Dermis blood vessel endothelial cell (primary cell): ENCODE results near the gene NOLC1. TPM values are rescaled to one million over a fixed set of nuclear protein-coding genes. Genes with fewer than 3 reads are reported as not detected.

Experiments used
- DNase-seq: peaks from one replicate; pipeline ENCODE4 v3.0.0; 2010
- total RNA-seq: library from RNA; depleted of rRNA; stranded (reverse); fragments of >200 nt; gene quantifications from 2 replicates; pipeline ENCODE4 v1.2.3, GENCODE V29; 2014

NOLC1 gene
- total RNA-seq, 1 donor from 2014 or later = 29.6 TPM

- no peak for DNase-seq
These were observed 29.7 kb upstream of the NOLC1 start for GRCh38 chr10:102122450-102122849.

DNA sequence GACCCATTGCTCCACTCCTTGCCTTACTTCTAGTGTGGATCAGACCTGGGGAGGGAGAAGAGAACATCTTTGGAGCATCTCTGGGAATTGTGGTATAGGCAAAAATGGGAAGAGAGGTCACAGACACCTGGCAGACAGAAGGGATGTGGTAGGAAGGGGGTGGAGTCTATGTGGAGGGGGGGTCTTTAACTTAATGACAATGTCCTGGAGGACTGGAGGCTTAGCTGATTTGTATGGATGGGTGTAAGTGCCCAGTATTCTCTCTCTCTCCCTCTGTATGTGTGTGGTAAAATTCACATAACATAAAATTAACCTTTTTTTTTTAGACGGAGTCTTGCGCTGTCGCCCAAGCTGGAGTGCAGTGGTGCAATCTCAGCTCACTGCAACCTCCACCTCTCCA is 29.0 kb upstream of the NOLC1 start:
- DNase-seq = no peak

DNA sequence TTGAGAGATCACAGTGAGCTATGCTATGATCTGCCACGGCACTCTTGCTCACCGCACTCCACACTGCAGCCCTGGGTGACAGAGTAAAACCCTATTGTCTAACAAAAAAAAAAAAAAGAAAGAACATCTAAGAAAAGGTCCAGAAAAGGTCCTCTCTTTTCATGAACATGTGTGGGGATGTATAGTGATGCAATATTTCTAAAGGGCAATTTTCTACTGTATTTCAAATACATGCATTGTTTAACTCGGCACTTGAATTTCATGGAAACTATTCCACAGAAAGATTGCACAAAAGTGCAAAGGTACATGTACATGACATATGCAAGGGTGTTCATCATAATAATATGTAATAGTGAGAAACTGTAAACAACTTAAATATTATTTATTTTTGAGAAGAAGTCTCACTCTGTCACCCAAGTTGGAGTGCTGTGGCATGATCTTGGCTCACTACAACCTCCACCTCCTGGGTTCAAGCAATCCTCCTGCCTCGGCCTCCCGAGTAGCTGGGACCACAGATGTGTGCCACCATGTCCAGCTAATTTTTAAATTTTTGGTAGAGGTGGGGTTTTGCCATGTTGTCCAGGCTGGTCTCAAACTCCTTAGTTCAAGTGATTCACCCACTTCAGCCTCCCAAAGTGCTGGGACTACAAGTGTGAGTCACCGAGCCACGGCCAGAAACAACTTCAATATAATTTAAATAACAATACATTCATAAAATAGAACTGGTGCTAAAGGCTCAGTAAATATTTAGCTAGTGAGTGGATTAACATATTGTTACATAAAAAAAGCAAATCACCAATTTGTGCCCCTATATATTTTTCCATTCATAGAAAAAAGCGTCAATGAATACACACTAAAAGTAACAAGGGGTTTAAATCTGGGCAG is 20.7 kb upstream of the NOLC1 start:
- DNase-seq = no peak

GRCh38 chr10:102132193-102132562 is 20.0 kb upstream of the NOLC1 start:
- no peak for DNase-seq

DNA sequence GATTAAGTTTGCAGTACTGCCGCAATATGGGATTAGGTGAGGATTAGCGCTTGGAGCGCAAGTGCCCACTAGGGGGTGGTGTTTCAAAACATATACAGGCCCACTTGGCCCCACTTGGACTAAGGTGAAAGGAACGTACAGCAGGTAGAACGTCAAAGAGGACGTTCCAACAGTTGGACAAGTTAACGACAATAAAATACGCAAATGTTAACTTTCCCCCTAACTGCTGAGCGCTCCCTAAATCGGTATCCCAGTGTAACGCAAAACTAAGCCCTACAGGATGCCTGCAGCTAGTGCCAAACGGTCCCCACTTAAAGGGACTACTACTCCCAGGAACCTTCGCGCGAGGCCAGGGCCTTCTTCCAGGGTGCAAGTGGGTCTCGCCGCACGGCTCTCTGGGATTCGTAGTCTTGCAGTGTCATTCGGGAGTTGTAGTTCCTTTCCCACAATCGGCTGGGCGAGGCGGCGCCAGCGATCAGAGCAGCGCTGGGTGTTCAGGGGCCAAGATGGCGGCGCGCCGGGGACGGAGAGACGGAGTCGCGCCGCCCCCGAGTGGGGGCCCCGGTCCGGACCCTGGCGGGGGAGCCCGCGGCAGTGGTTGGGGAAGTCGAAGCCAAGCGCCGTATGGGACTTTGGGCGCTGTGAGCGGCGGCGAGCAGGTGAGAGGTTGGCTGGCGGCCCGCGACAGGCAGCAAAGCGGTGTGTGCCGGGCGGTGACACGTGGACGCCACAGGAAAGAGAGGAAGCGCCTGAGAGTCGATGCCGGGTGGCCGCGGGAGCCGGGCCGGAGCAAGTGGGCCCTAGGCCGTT is 19.4 kb upstream of the NOLC1 start, which contains the start of gene PPRC1:
PPRC1 (plus strand) TSS at position 478 of the 810 bp plus-strand sequence; CDS start at position 507, 29 bp downstream.
- peak; percentile 100 for DNase-seq

GRCh38 chr10:102133373-102134195 is 18.6 kb upstream of the NOLC1 start:
- DNase-seq = peak; percentile 78

GRCh38 chr10:102134416-102134815 is 17.8 kb upstream of the NOLC1 start:
- DNase-seq = no peak

- DNase-seq = no peak
These were observed 16.1 kb upstream of the NOLC1 start for GRCh38 chr10:102135956-102136526.

DNA sequence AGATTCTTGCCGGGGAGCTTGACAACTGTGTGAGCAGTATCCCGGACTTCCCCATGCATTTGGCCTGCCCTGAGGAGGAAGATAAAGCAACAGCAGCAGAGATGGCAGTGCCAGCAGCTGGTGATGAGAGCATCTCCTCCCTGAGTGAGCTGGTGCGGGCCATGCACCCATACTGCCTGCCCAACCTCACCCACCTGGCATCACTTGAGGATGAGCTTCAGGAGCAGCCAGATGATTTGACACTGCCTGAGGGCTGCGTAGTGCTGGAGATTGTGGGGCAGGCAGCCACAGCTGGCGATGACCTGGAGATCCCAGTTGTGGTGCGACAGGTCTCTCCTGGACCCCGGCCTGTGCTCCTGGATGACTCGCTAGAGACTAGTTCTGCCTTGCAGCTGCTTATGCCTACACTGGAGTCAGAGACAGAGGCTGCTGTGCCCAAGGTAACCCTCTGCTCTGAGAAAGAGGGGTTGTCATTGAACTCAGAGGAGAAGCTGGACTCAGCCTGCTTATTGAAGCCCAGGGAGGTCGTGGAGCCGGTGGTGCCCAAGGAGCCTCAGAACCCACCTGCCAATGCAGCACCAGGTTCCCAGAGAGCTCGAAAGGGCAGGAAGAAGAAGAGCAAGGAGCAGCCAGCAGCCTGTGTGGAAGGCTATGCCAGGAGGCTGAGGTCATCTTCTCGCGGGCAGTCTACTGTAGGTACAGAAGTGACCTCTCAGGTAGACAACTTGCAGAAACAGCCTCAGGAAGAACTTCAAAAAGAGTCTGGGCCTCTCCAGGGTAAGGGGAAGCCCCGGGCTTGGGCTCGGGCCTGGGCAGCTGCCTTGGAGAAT is 12.7 kb upstream of the NOLC1 start:
- no peak for DNase-seq

GRCh38 chr10:102140218-102140617 is 12.0 kb upstream of the NOLC1 start:
- no peak for DNase-seq

GRCh38 chr10:102140913-102141540 is 11.2 kb upstream of the NOLC1 start:
- no peak for DNase-seq

GRCh38 chr10:102141583-102142107 is 10.5 kb upstream of the NOLC1 start:
- DNase-seq = no peak

GRCh38 chr10:102146971-102147428 is 5.2 kb upstream of the NOLC1 start:
- no peak for DNase-seq

DNA sequence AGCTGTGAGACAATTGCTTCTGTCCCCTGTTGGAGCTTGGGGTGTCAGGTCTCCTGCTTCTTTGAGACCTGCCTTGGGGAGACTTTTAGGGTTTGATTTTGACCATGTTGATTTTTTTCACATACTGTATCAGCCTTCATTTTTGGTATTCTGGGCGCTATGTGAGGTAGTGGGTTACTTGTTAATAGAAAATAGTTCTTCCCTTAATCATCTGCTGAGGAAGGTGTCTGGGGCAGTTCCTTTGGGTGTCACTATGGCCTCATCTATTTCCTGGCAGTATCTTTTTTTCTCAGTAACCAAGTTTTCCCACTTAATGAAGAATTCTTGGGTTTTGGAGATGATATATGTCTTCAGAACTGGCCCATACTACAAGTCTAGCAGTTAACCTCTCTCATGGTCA is 4.6 kb upstream of the NOLC1 start:
- DNase-seq = no peak

DNA sequence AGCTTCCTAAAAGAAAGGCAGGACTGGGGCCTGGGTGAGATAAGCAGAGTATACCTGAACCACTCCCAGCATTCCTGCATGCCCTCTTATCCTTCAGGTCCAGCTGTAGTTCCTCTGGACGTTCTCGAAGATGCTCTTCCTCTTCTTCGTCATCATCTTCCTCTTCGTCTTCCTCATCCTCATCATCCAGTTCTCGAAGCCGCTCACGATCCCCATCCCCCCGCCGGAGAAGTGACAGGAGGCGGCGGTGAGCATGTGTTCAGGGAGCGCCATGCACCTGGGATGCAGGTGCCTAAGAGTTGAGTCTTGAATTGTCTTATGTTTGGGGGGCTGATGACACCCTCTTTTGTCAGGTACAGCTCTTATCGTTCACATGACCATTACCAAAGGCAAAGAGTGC is 3.9 kb upstream of the NOLC1 start:
- DNase-seq = no peak

DNA sequence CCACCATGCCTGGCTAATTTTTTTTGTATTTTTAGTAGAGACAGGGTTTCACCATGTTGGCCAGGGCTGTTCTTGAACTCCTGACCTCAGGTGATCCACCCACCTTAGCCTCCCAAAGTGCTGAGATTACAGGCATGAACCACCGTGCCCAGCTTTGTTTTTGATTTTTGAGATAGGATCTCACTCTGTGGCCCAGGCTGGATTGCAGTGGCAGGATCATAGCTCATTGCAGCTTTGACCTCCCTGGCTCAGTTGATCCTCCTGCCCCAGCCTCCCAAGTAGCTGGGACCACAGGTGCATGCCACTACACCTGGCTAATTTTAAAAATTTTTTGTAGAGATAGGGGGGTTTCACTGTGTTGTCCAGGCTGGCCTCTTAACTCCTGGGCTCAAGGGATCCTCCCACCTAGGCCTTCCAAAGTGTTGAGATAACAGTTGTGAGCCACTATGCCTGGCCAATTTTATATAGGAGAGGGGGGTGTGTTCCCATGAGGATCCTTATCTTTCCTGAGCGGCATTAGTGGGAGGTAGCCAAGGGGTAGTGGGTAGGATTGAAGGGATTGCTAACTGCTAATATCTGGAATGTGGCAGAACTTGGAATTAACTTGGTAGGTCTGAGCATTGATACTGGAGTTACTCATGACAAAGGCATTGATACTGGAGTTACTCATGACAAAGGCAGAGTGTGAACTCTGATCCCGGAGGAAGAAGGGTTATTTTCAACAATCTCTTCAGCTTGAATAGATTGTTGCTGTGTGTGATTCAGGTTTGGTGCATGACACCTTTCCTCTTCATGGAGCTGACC is 1.0 kb upstream of the NOLC1 start:
- DNase-seq = peak; percentile 75

- DNase-seq = peak; percentile 47
These were observed 329 bp downstream of the NOLC1 start for GRCh38 chr10:102152545-102152890.

DNA sequence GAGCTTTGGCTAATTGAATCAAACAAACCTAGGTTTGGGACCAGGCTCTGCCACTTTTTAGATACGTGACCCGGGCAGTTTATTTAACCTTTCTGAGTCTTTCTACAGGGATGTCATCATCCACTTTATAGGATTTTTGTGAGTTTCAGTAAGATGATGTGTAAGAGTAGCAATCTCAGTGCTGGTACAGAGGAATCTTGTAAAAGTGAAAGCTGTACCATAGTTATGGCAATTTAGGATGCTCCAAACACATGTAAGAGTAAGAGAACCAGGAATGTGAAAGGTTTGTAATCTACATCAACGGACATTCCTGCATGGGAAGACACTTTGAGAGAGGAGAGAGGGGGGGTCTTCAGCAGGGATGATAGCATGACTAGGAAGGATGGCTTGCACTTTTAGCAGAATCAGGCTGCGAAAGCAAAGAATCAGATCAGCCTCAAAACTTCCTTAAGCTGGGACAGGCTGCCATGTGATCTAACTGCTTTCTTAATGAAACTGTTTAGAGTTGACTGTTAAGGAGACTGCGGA is 968 bp downstream of the NOLC1 start:
- no peak for DNase-seq

DNA sequence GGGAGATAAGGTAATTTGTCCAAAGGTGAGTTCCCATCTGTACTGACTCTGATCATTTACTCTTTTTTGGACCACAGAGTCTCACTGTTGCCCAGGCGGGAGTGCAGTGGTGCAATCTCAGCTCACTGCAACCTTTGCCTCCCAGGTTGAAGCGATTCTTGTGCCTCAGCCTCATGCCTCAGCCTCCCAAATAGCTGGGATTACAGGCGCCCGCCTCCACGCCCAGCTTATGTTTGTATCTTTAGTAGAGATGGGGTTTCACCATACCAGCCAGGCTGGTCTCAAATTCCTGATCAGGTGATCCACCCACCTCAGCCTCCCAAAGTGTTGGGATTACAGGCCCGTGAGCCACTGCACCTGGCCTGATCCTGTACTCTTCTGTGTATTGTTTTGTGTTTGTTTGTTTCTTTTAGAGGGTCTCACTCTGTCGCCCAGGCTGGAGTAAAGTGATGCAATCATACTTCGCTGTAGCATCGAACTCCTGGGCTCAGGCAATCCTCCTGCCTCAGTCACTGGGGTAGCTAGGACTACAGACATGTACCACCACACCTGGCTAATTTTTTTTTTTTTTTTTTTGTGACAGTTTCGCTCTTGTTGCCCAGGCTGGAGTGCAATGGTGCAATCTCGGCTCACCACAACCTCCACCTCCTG is 2.4 kb downstream of the NOLC1 start:
- no peak for DNase-seq
